PC-3 (cell line): ENCODE measurements around the gene FMNL2. TPM values are rescaled to one million over a fixed set of nuclear protein-coding genes. Genes with fewer than 3 reads are reported as not detected.

ENCODE experiments used
- ATAC-seq: fragments of 200-7000 bp; cut with Tn5 transposase; 2 replicates; pipeline ENCODE4 v1.9.1; 2020; ENCODE audit warnings: mild to moderate bottlenecking, moderate library complexity
- BruUV-seq: library from RNA; stranded (reverse); fragments of 400-500 nt; replicated peaks from 2 replicates; lab custom pipeline; 2021; lab: Mats Ljungman, UMichigan
- CTCF ChIA-PET: fragments of 300-600 bp; sonication (Branson Sonifier 250); formaldehyde crosslinking; loops from one replicate; lab custom pipeline; 2022; ENCODE audit warnings: antibody characterized with exemption; lab: Charles Lee
- POLR2A ChIA-PET: fragments of 300-600 bp; sonication (Branson Sonifier 250); formaldehyde crosslinking; loops from one replicate; lab custom pipeline; 2022; ENCODE audit warnings: antibody characterized with exemption; ENCODE audit not compliant: unreplicated experiment; lab: Charles Lee
- DNase-seq: peaks from one replicate; pipeline ENCODE4 v3.0.0-alpha.2; 2015
- H2AFZ ChIP-seq: fragments of 300-600 bp; sonication (generic); 2 replicates; pipeline ENCODE4 v1.6.0; 2016; ENCODE audit warnings: antibody characterized with exemption, low read length
- H3F3A ChIP-seq: fragments of 300-600 bp; sonication (generic); one replicate; pipeline ENCODE4 v1.6.0; 2017; ENCODE audit warnings: antibody characterized with exemption, low read length, control low read depth, mild to moderate bottlenecking; ENCODE audit not compliant: unreplicated experiment
- H3K27ac ChIP-seq: fragments of 300-600 bp; sonication (generic); 2 replicates; pipeline ENCODE4 v1.5.1; 2016; ENCODE audit warnings: mild to moderate bottlenecking, low read length
- H3K27me3 ChIP-seq: fragments of 300-600 bp; sonication (generic); 2 replicates; pipeline ENCODE4 v1.6.1; 2016; ENCODE audit warnings: low read length, mixed read lengths
- H3K36me3 ChIP-seq: fragments of 300-600 bp; sonication (generic); 2 replicates; pipeline ENCODE4 v1.6.1; 2016; ENCODE audit warnings: low read depth, mixed run types, low read length, mixed read lengths
- H3K4me1 ChIP-seq: fragments of 300-600 bp; sonication (generic); 2 replicates; pipeline ENCODE4 v1.5.1; 2016; ENCODE audit warnings: low read length; ENCODE audit not compliant: insufficient read depth
- H3K4me2 ChIP-seq: fragments of 300-600 bp; sonication (generic); 2 replicates; pipeline ENCODE4 v1.6.0; 2016; ENCODE audit warnings: low read length
- H3K4me3 ChIP-seq: fragments of 300-600 bp; sonication (generic); 2 replicates; pipeline ENCODE4 v1.5.1; 2016; ENCODE audit warnings: mild to moderate bottlenecking, low read length, mixed read lengths
- H3K79me2 ChIP-seq: fragments of 300-600 bp; sonication (generic); 2 replicates; pipeline ENCODE4 v1.6.1; 2017; ENCODE audit warnings: low read length, mixed read lengths
- H3K9ac ChIP-seq: fragments of 300-600 bp; sonication (generic); 2 replicates; pipeline ENCODE4 v1.6.0; 2016; ENCODE audit warnings: mild to moderate bottlenecking, low read length
- H3K9me2 ChIP-seq: fragments of 300-600 bp; sonication (generic); replicated peaks from 2 replicates; pipeline ENCODE4 v1.6.1; 2016; ENCODE audit warnings: mixed run types, low read length, mixed read lengths
- H3K9me3 ChIP-seq: fragments of 300-600 bp; sonication (generic); 2 replicates; pipeline ENCODE4 v1.6.1; 2016; ENCODE audit warnings: low read length, mixed read lengths
- H4K20me1 ChIP-seq: fragments of 300-600 bp; sonication (generic); 2 replicates; pipeline ENCODE4 v1.6.1; 2016; ENCODE audit warnings: low read length, mixed read lengths
- CTCF ChIP-seq: fragments of 300-600 bp; sonication (generic); conservative IDR thresholded peaks from 2 replicates; pipeline ENCODE4 v1.5.1; 2017; ENCODE audit warnings: antibody characterized with exemption, low read depth, mild to moderate bottlenecking, low read length
- EZH2 ChIP-seq: fragments of 300-600 bp; sonication (generic); IDR thresholded peaks from one replicate; pipeline ENCODE4 v1.6.1; 2017; ENCODE audit warnings: antibody characterized with exemption, mild to moderate bottlenecking, low read length; ENCODE audit not compliant: unreplicated experiment
- EZH2phosphoT487 ChIP-seq: fragments of 300-600 bp; sonication (generic); IDR thresholded peaks from 2 replicates; pipeline ENCODE4 v1.6.1; 2018; ENCODE audit warnings: mild to moderate bottlenecking, antibody characterized with exemption, low read length, borderline replicate concordance
- intact Hi-C: fragments of 100-400 bp; cut with micrococcal nuclease; formaldehyde crosslinking; loops from 2 replicates; pipeline ENCODE4 v1.9.0; 2023
- total RNA-seq: library from RNA; depleted of rRNA; stranded (reverse); fragments of >200 nt; gene quantifications from 2 replicates; pipeline ENCODE4 v1.2.3, GENCODE V29; 2014

The FMNL2 gene
- total RNA-seq, 1 experiment from 2014 or later, result 15.8 TPM

- no peaks in the 10 kb centered on the region for H3K9me2 ChIP-seq
- H3K9me3 ChIP-seq, result no peaks in the 10 kb centered on the region
- peak overlapping the region; percentile 100 for H2AFZ ChIP-seq
- DNase-seq, result peak; percentile 59
- H3K9ac ChIP-seq, result peak overlapping the region; percentile 62
- H3K36me3 ChIP-seq, result no peaks in the 10 kb centered on the region
- no peaks in the 10 kb centered on the region for H3F3A ChIP-seq
- peaks cover 58% of the 10 kb centered on the region for H3K79me2 ChIP-seq
- no peak overlapping the region for H3K27ac ChIP-seq
- intact Hi-C loops, result loop anchor here (2.0 to 10.0 kb wide), 3 partner anchors 86 to 291 kb away; no protein-coding TSS in a partner anchor
- H3K4me3 ChIP-seq, result peak overlapping the region; percentile 84
- peak; percentile 60 for ATAC-seq
- H3K27me3 ChIP-seq, result no peaks in the 10 kb centered on the region
- ChIA-PET CTCF (no interaction called here), POLR2A (no interaction called here)
- no peak for TF ChIP-seq CTCF
- no peak for TF ChIP-seq EZH2phosphoT487
- TF ChIP-seq EZH2, result no peak
- peaks cover 17% of the 10 kb centered on the region; the same call in 1 of the 2 replicates for H4K20me1 ChIP-seq
- BruUV-seq, result no TSS peak
- H3K4me2 ChIP-seq, result peak overlapping the region; percentile 88
- H3K4me1 ChIP-seq, result peaks cover 33% of the 10 kb centered on the region
Observed at GRCh38 chr2:152336119-152336853, 1.3 kb downstream of the FMNL2 start.

GRCh38 chr2:152336854-152337510 is 2.0 kb downstream of the FMNL2 start:
- peaks cover 65% of the 10 kb centered on the region for H3K79me2 ChIP-seq
- ATAC-seq (no peak), DNase-seq (peak; percentile 11)
- ChIA-PET CTCF (no interaction called here), POLR2A (interaction anchor here (0.6 kb wide), 1 partner anchor 28 kb away, joined by 6 read pairs; no protein-coding TSS in a partner anchor)
- no TSS peak for BruUV-seq
- H3K36me3 ChIP-seq, result no peaks in the 10 kb centered on the region
- no peaks in the 10 kb centered on the region for H3K9me2 ChIP-seq
- no peaks in the 10 kb centered on the region for H3K27me3 ChIP-seq
- peak overlapping the region; percentile 100 for H2AFZ ChIP-seq
- TF ChIP-seq CTCF (no peak), EZH2 (no peak), EZH2phosphoT487 (no peak)
- H4K20me1 ChIP-seq, result peaks cover 17% of the 10 kb centered on the region; the same call in 1 of the 2 replicates
- intact Hi-C loops, result loop anchor here (2.0 to 10.0 kb wide), 3 partner anchors 85 to 290 kb away; no protein-coding TSS in a partner anchor
- peaks cover 33% of the 10 kb centered on the region for H3K4me1 ChIP-seq
- H3F3A ChIP-seq, result no peaks in the 10 kb centered on the region
- H3K9ac ChIP-seq, result peak overlapping the region; percentile 62
- H3K9me3 ChIP-seq, result no peaks in the 10 kb centered on the region
- peak overlapping the region; percentile 88 for H3K4me2 ChIP-seq
- H3K27ac ChIP-seq, result no peak overlapping the region
- peak overlapping the region; percentile 84 for H3K4me3 ChIP-seq
